Stimulated activated CD8-positive, alpha-beta memory T cell treated with anti-CD3 and anti-CD28 coated beads, Interleukin-15, amount 100 ng/mL, for 24 hours (primary cell): Measurements from ENCODE around the gene TTC32.
"Not testable (repeated sequence)": the region's sequence is repeated elsewhere in the genome, so short reads cannot be mapped to it uniquely, and the experiment has no call there.

Experiments used
- DNase-seq: peaks from one replicate; pipeline ENCODE4 v3.0.0-alpha.2; 2020; ENCODE audit warnings: low read depth

TTC32 gene

DNA sequence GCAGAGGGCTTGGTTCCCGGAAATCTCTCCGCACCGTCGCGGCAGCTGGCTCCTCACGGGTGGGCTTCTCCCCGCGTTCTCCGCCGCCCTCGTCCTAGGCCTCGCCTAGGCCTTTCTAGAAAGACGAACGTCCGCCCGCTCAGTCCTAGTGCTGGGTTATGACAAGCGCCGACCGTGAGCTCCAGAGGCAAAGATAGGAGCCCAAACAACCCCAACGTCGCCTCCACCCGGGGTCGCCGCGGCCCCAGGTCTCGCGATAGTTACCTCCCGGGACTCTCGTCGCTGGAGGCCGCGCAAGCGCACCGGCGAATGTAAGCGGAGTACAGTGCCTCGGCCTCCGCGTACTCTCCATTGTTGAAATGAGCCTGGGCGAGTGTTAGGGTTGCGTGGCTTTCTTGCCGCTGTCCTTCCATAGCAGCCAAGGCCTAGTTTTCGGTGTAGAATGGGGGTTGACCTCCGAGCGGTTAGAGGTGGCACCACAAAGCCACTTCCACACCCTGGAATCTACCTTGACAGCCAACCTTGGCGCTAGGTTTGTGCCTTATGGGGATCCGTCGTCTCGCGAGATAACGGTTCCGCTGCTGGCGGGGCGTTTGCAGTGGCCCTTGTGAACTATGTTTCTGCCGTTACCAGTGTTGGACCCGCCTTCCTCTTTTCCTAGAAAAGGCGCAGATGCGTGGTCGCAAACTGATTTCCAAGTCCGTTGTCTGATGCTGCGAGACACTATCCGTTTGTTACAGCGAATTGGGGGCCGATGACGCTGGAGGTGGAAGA, at the start of gene TTC32:
Gene TTC32 (minus strand): TSS at position 542 of the 774 bp plus-strand sequence. CDS start 129 bp downstream, at position 413.
- peak; percentile 80 for DNase-seq

GRCh38 chr2:19949071-19949470, 47.3 kb upstream of the TTC32 start:
- no peak for DNase-seq

GRCh38 chr2:19947184-19947940, 45.6 kb upstream of the TTC32 start:
- DNase-seq, result no peak

DNA sequence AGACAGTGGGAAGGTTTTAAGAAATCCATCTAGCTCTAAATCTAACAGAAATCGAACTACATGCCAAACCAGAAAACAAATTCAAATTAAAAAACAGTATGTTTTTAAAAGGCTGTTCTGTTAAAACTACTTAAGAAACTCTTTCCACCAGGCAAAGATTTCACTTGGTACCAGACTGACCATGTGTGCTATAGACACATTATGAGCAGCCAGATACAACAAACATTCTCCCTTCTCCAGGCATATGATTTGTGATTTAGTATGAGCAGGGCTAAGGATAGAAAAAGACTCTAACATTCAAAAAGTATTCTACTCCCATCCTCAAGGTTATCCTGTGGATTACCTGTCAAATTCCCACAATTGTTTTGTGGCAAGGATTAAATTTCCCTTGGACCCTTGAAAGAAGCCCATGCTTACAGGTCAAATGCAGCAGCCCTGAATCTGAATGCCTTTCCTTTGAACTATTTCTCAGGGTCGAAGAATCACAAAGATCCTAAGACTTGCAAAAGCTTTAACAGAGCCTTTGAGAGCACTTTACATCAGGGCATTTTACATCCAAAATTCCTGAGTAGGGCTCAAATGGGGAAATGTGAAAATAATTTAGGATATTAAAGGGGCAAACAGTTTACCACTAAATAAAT, 42.5 kb upstream of the TTC32 start:
- no peak for DNase-seq

DNA sequence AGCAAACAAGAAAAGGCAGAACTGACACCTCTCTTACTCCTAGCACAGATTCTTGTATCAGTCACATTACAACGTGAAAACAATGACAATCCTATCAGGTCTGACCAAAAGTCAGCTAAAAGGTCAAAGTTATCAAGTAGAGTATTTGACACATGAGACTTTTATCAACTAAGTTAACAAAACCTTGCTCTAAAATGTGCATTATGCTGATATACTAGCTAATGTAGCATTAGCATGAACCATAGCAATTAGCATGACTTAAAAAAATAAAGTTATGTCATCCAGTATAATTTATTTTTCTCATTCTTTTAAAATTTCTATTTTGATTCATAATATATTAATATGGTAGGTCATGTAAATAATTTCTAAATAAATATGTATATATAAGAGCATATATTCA, 41.4 kb upstream of the TTC32 start:
- DNase-seq, result no peak

DNA sequence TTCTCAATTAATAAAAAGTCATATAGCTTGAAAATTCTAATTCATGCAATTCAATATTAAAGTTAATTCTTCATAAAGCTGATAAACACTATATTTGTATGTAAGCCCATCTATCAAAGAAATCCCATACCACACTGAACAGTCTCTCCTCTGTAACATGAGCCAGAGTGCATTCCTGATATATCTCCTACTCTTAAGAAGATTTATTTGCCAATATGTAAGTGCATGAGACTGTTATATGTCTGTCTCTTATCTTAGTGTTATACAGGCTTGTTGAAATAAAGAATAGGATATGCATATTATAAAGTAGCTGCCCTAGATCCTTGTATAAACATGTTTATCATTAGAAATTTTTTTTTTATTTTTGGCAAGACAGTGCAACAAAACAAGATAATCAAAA, 40.4 kb upstream of the TTC32 start:
- no peak for DNase-seq

- DNase-seq, result no peak
Observed at GRCh38 chr2:19937004-19937403, 35.2 kb upstream of the TTC32 start.

GRCh38 chr2:19936203-19936602, 34.4 kb upstream of the TTC32 start:
- DNase-seq, result no peak

- no peak for DNase-seq
Observed at GRCh38 chr2:19933351-19933981, 31.7 kb upstream of the TTC32 start.

- DNase-seq, result no peak
Observed at GRCh38 chr2:19932928-19933327, 31.1 kb upstream of the TTC32 start.

GRCh38 chr2:19929226-19929625, 27.4 kb upstream of the TTC32 start:
- DNase-seq, result no peak

DNA sequence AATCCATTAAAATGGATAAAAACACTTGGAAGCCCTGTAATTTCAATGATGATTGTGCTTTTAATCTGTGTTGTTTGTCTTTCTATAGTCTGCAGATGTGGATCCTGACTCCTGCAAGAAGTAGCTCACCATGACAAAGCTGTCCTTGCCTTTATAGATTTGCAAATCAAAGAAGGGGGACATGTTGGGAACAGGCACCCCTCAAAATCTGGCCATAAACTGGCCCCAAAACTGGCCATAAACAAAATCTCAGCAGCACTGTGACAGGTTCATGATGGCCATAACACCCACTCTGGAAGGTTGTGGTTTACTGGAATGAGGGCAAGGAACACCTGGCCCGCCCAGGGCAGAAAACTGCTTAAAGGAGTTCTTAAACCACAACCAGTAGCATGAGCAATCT, 26.0 kb upstream of the TTC32 start:
- DNase-seq, result not testable (repeated sequence)

- not testable (repeated sequence) for DNase-seq
Observed at GRCh38 chr2:19924526-19924925, 22.7 kb upstream of the TTC32 start.

DNA sequence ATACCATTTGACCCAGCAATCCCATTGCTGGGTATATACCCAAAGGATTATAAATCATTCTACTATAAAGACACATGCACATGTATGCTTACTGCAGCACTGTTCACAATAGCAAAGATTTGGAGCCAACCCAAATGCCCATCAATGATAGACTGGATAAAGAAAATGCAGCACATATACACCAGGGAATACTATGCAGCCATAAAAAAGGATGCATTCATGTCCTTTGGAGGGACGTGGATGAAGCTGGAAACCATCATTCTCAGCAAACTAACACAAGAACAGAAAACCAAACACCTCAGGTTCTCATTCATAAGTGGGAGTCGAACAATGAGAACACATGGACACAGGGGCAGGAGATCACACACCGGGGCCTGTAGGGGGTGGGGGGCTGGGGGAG, 20.4 kb upstream of the TTC32 start:
- not testable (repeated sequence) for DNase-seq

- DNase-seq, result no peak
Observed at GRCh38 chr2:19916385-19916950, 14.7 kb upstream of the TTC32 start.

- DNase-seq, result no peak
Observed at GRCh38 chr2:19914266-19914975, 12.6 kb upstream of the TTC32 start.

- no peak for DNase-seq
Observed at GRCh38 chr2:19911808-19912509, 10.2 kb upstream of the TTC32 start.

DNA sequence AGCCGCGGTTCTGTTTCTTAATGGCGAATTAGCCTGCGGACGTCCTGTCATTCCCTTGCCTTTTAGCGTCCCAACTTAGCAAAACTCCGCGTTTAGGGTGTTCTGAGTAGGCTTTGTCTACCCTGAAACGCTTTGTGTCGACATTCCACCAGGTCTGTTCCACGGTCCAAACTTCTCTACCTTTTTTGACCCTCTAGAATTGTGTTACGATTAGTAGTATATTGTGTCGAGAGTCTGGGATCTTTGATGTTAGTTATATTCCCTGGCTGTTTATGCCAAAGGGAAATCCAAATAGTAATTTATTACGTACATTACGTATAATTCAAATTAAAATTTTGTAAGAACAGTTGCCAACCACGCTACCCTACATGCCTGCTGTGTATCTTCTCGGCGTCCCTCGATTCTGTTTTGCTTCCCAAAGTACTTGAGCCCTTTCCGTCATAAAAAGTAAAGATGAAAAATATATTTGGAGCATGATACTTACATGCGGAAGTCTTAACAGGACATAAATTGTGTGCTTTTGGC, 495 bp upstream of the TTC32 start:
- no peak for DNase-seq

DNA sequence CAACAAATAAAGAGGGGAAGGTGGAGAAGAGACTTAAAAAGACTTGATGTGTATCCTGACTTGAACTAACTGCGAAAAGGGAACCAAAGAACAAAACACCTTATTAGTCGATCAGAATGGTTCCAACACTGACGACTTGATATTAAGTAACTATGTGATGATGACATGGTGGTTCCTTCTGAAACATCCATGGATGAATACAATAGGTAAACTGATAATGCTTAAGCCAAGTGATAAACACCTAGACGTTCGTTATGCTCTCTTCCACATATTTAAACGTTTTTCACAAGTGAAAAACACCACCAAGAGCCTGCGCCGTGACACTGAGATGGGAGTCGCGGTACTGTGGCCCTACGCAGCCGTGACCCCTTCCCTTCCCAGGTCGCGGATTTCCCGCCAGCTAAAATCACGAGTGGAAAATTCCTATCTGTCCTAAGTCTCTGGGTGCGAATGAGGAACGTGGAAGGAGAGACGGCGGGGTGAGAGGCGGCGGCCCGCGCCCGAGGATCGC, 797 bp downstream of the TTC32 start:
- no peak for DNase-seq
